CD14-positive monocyte (primary cell): ENCODE measurements around the gene UVSSA. TPM values are rescaled to one million over a fixed set of nuclear protein-coding genes. Genes with fewer than 3 reads are reported as not detected.

ENCODE experiments used
- DNase-seq, 3 donors: peaks; one replicate each; pipeline ENCODE4 v3.0.0-alpha.2; 2011 to 2022
- H2AFZ ChIP-seq: 2 replicates; pipeline ENCODE4 v1.6.0; 2012; ENCODE audit warnings: mild to moderate bottlenecking, low read depth, low read length, inconsistent platforms; ENCODE audit not compliant: insufficient read depth, poor library complexity, severe bottlenecking
- H3K27ac ChIP-seq, 2 donors: 1 replicate in 1 of 2; 2 replicates in 1 of 2; pipeline ENCODE4 v1.5.1; 2012 to 2013; ENCODE audit warnings: low read length in 2 of 2, control low read depth in 1 of 2, inconsistent platforms in 1 of 2, low read depth in 1 of 2, mild to moderate bottlenecking in 1 of 2
- H3K27me3 ChIP-seq, 2 donors: one replicate each; pipeline versions ENCODE4 v1.6.0 to v1.6.1; 2011 to 2013; ENCODE audit warnings: low read length in 2 of 2; ENCODE audit not compliant: control insufficient read depth in 2 of 2, insufficient read depth in 2 of 2
- H3K36me3 ChIP-seq, 2 donors: replicated peaks in 1 of 2; 1 replicate in 1 of 2; 2 replicates in 1 of 2; pipeline versions ENCODE4 v1.5.1 to v1.6.1; 2012 to 2013; ENCODE audit warnings: low read length in 2 of 2, control low read depth in 1 of 2, inconsistent platforms in 1 of 2, mild to moderate bottlenecking in 1 of 2; ENCODE audit not compliant: insufficient read depth in 2 of 2, control insufficient read depth in 1 of 2
- H3K4me1 ChIP-seq, 2 donors: 1 replicate in 1 of 2; 2 replicates in 1 of 2; pipeline versions ENCODE4 v1.5.1 to v1.6.1; 2012 to 2013; ENCODE audit warnings: low read length in 2 of 2, control low read depth in 1 of 2, inconsistent platforms in 1 of 2, mild to moderate bottlenecking in 1 of 2, moderate library complexity in 1 of 2; ENCODE audit not compliant: insufficient read depth in 2 of 2, control insufficient read depth in 1 of 2
- H3K4me2 ChIP-seq: replicated peaks from 2 replicates; pipeline ENCODE3; 2012; ENCODE audit warnings: low read length, moderate library complexity, mild to moderate bottlenecking; ENCODE audit not compliant: poor library complexity, severe bottlenecking; ENCODE audit errors: extremely low read depth
- H3K4me3 ChIP-seq, 3 experiments: fragments of 200-600 bp in 1 of 3; sonication (generic) in 1 of 3; replicated peaks in 1 of 3; 1 replicate in 2 of 3; 2 replicates in 1 of 3; pipeline ENCODE4 v1.5.1; 2011 to 2013; ENCODE audit warnings: low read length in 3 of 3, mild to moderate bottlenecking in 3 of 3, control low read depth in 2 of 3, low read depth in 2 of 3, inconsistent platforms in 1 of 3, moderate library complexity in 1 of 3
- H3K79me2 ChIP-seq: 2 replicates; pipeline ENCODE4 v1.6.0; 2012; ENCODE audit warnings: mild to moderate bottlenecking, control low read depth, inconsistent platforms, low read length, moderate library complexity; ENCODE audit not compliant: insufficient read depth
- H3K9ac ChIP-seq: 2 replicates; pipeline ENCODE4 v1.6.0; 2017; ENCODE audit warnings: low read length, mild to moderate bottlenecking; ENCODE audit not compliant: insufficient read depth, poor library complexity, severe bottlenecking
- H3K9me3 ChIP-seq, 2 donors: replicated peaks in 1 of 2; 1 replicate in 1 of 2; 2 replicates in 1 of 2; pipeline versions ENCODE4 v1.5.1 to v1.6.1; 2012 to 2013; ENCODE audit warnings: low read length in 2 of 2, control low read depth in 1 of 2; ENCODE audit not compliant: control insufficient read depth in 1 of 2, insufficient read depth in 1 of 2
- H4K20me1 ChIP-seq: 2 replicates; pipeline ENCODE4 v1.6.0; 2012; ENCODE audit warnings: mild to moderate bottlenecking, low read length, control low read depth, moderate library complexity; ENCODE audit not compliant: insufficient read depth
- H3K27ac Mint-ChIP-seq, 7 donors: one replicate each; pipeline ENCODE4 v1.8.0; 2020; ENCODE audit warnings: mild to moderate bottlenecking in 7 of 7, mixed read lengths in 7 of 7, moderate library complexity in 6 of 7, inconsistent platforms in 2 of 7
- H3K27me3 Mint-ChIP-seq, 3 donors: one replicate each; pipeline ENCODE4 v1.8.0; 2021 to 2022; ENCODE audit warnings: low read depth in 3 of 3, mild to moderate bottlenecking in 3 of 3, mixed read lengths in 3 of 3, moderate library complexity in 3 of 3, inconsistent platforms in 1 of 3
- H3K36me3 Mint-ChIP-seq, 2 donors: one replicate each; pipeline ENCODE4 v1.8.0; 2020; ENCODE audit warnings: mixed read lengths in 2 of 2, inconsistent platforms in 1 of 2, mild to moderate bottlenecking in 1 of 2
- H3K4me1 Mint-ChIP-seq: one replicate; pipeline ENCODE4 v1.8.0; 2020; ENCODE audit warnings: mild to moderate bottlenecking, mixed read lengths
- H3K4me3 Mint-ChIP-seq, 2 donors: one replicate each; pipeline ENCODE4 v1.8.0; 2020; ENCODE audit warnings: mild to moderate bottlenecking in 2 of 2, mixed read lengths in 2 of 2, moderate library complexity in 1 of 2
- H3K9me3 Mint-ChIP-seq, 7 donors: one replicate each; pipeline ENCODE4 v1.8.0; 2020 to 2022; ENCODE audit warnings: mixed read lengths in 7 of 7, mild to moderate bottlenecking in 6 of 7, moderate library complexity in 6 of 7, inconsistent platforms in 2 of 7
- WGBS: methylation state at CpG from one replicate; pipeline ENCODE4 v1.1.5; 2013; ENCODE audit warnings: missing lambda C conversion rate; ENCODE audit not compliant: insufficient coverage; 5-methylcytosine and 5-hydroxymethylcytosine counted together
- intact Hi-C, 2 donors: fragments of 100-400 bp; cut with micrococcal nuclease; formaldehyde crosslinking; loops; one replicate each; pipeline versions ENCODE4 v1.15.0 to v1.15.1; 2023
- polyA plus RNA-seq, 3 donors: library from polyadenylated mRNA; depleted of rRNA in 1 of 3; unstranded in 2 of 3; stranded (reverse) in 1 of 3; fragments of 300-500 nt in 2 of 3; fragments of >200 nt in 1 of 3; fragmentation: Illumina TruSeq in 2 of 3; gene quantifications; 1 replicate in 2 of 3; 2 replicates in 1 of 3; pipeline ENCODE4 v1.2.3, GENCODE V29; 2012 to 2021
- TF ChIP-seq, protein P1 (sequence below): fragments of 200-600 bp; IDR thresholded peaks from one replicate; pipeline ENCODE4 v1.8.0; 2022; ENCODE audit warnings: antibody characterized with exemption, mild to moderate bottlenecking

Gene UVSSA
- polyA plus RNA-seq, 3 donors, result 2.6 to 54.0 (median 4.8) TPM

DNA sequence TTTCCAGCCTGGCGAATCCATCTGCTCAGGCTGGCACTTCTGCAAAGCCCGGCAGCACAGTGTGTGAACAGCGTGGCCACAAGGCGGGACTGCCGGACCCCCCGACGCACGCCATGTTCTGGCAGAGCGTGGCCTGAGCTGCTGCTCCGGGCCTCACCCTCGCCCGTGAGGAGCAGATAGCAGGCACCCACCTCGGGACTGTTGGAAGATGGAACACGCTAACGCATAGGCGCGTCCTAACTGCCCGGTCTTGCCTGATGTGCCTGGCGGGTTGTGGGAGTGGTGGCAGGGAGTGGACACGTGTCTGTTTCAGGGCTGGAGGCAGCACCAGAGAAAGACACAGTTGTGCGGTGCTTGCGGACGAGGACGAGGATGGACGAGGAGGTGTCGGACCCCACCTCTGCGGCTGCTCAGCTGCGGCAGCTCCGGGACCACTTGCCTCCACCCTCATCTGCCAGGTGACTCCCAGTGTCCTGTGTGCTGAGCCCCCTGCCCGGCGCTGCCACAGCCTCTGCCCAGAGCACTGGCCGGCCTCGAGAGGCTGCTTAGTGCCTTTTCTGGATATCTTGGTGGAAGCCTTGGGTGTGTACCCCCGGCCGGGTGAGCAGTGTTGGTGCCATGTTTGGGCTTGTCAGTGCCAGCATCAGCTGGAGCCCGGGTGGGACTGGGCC is 28.2 kb downstream of the UVSSA start:
- Mint-ChIP-seq H3K4me3 (no peak overlapping the region), H3K27ac (no peak overlapping the region), H3K36me3 (peaks cover 41 to 59% of the 10 kb centered on the region in 2 donors), H3K9me3 (peaks cover 0 to 18% (median 9%) of the 10 kb centered on the region in 7 donors), H3K27me3 (no peaks in the 10 kb centered on the region), H3K4me1 (no peaks in the 10 kb centered on the region)
- Histone ChIP-seq H3K9me3 (peaks cover 0 to 15% of the 10 kb centered on the region in 2 donors), H3K27me3 (no peaks in the 10 kb centered on the region), H3K36me3 (peaks cover 36 to 66% of the 10 kb centered on the region in 2 donors), H3K4me2 (no peak overlapping the region), H3K4me1 (no peaks in the 10 kb centered on the region), H3K4me3 (no peak overlapping the region), H3K9ac (no peak overlapping the region), H2AFZ (no peak overlapping the region), H3K79me2 (no peaks in the 10 kb centered on the region), H3K27ac (no peak overlapping the region), H4K20me1 (no peaks in the 10 kb centered on the region)
- intact Hi-C loops, result no loop called here
- WGBS, result 98% methylated on average over 34 of the region's 36 CpGs
- TF ChIP-seq, protein P1, sequence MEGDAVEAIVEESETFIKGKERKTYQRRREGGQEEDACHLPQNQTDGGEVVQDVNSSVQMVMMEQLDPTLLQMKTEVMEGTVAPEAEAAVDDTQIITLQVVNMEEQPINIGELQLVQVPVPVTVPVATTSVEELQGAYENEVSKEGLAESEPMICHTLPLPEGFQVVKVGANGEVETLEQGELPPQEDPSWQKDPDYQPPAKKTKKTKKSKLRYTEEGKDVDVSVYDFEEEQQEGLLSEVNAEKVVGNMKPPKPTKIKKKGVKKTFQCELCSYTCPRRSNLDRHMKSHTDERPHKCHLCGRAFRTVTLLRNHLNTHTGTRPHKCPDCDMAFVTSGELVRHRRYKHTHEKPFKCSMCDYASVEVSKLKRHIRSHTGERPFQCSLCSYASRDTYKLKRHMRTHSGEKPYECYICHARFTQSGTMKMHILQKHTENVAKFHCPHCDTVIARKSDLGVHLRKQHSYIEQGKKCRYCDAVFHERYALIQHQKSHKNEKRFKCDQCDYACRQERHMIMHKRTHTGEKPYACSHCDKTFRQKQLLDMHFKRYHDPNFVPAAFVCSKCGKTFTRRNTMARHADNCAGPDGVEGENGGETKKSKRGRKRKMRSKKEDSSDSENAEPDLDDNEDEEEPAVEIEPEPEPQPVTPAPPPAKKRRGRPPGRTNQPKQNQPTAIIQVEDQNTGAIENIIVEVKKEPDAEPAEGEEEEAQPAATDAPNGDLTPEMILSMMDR, result no peak
- no peak for DNase-seq

DNA sequence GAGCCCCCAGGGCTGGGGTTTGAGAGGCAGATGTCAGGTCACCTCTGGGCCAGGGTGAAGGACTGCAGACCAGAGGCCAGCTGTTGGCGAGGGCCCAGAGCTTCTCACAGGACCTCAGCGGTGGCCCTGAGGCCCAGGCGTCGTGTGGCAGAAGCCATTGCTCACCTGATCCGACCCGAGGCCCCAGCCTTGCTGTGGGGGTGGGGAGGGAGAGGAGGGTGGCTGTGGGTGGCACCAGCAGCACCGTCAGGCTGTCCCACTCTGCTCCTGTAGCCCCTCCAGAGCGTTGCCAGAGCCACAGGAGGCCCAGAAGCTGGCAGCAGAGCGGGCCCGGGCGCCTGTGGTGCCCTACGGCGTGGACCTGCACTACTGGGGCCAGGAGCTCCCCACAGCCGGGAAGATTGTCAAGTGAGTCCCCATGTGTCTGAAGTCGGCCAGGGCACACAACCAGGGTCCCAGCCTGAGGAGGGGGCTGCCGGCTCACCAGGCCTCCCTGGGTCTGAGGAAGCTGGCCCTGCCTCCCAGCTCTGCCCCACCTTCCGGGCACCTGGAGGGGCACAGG is 28.8 kb downstream of the UVSSA start:
- no peak overlapping the region for H3K4me3 Mint-ChIP-seq

More for the DNA sequence above, 28.8 kb downstream of the UVSSA start:
- Histone ChIP-seq H3K36me3 (peaks cover 33 to 60% of the 10 kb centered on the region in 2 donors), H3K4me1 (no peaks in the 10 kb centered on the region), H3K9me3 (peaks cover 0 to 15% of the 10 kb centered on the region in 2 donors), H3K27ac (no peak overlapping the region), H4K20me1 (no peaks in the 10 kb centered on the region), H2AFZ (no peak overlapping the region), H3K79me2 (no peaks in the 10 kb centered on the region), H3K4me3 (no peak overlapping the region), H3K4me2 (no peak overlapping the region), H3K27me3 (no peaks in the 10 kb centered on the region), H3K9ac (no peak overlapping the region)
- TF ChIP-seq, protein P1, result no peak
- no peak for DNase-seq
- WGBS, result 94% methylated on average over 13 of the region's 17 CpGs
- Mint-ChIP-seq H3K27me3 (no peaks in the 10 kb centered on the region), H3K36me3 (peaks cover 39 to 59% of the 10 kb centered on the region in 2 donors), H3K27ac (no peak overlapping the region), H3K9me3 (peaks cover 0 to 18% (median 9%) of the 10 kb centered on the region in 7 donors), H3K4me1 (no peaks in the 10 kb centered on the region)
- intact Hi-C loops, result no loop called here
